Measurements from ENCODE around the gene ITGAE. TPM values are rescaled to one million over a fixed set of nuclear protein-coding genes. Genes with fewer than 3 reads are reported as not detected.

ITGAE gene
- total RNA-seq, 2 donors from 2014 or later: 36.7 to 48.0 TPM

- no peaks in the 10 kb centered on the region for H3K9me3 Mint-ChIP-seq
- H3K36me3 Mint-ChIP-seq: no peaks in the 10 kb centered on the region
- no peak overlapping the region for H3K27ac Mint-ChIP-seq
- peak in 1 of 2 donors; percentile 80 for DNase-seq (ENCODE audit: low spot score in 2 of 2)
- ATAC-seq: no peak
Measured at GRCh38 chr17:3827124-3827773, 26.3 kb upstream of the ITGAE start.

GRCh38 chr17:3826191-3826590, 25.2 kb upstream of the ITGAE start:
- ATAC-seq: no peak
- DNase-seq (ENCODE audit: low spot score in 2 of 2): no peak
- Mint-ChIP-seq H3K36me3 (no peaks in the 10 kb centered on the region), H3K27ac (peak overlapping the region in 1 of 2 donors; percentile 73), H3K9me3 (no peaks in the 10 kb centered on the region)

- ATAC-seq: no peak
- Mint-ChIP-seq H3K36me3 (peaks cover 9% of the 10 kb centered on the region in 2 donors), H3K27ac (peak overlapping the region in 1 of 2 donors; percentile 62), H3K9me3 (no peaks in the 10 kb centered on the region)
- no peak for DNase-seq (ENCODE audit: low spot score in 2 of 2)
Measured at GRCh38 chr17:3821101-3821500, 20.1 kb upstream of the ITGAE start.

GRCh38 chr17:3818786-3819185, 17.8 kb upstream of the ITGAE start:
- Mint-ChIP-seq H3K36me3 (peaks cover 9% of the 10 kb centered on the region in 2 donors), H3K9me3 (no peaks in the 10 kb centered on the region), H3K27ac (peak overlapping the region in 1 of 2 donors; percentile 77)
- DNase-seq (ENCODE audit: low spot score in 2 of 2): no peak
- ATAC-seq: no peak

GRCh38 chr17:3817851-3818605, 17.0 kb upstream of the ITGAE start:
- ATAC-seq: no peak
- no peak for DNase-seq (ENCODE audit: low spot score in 2 of 2)
- Mint-ChIP-seq H3K36me3 (peaks cover 9% of the 10 kb centered on the region in 2 donors), H3K27ac (peak overlapping the region in 1 of 2 donors; percentile 77), H3K9me3 (no peaks in the 10 kb centered on the region)

- peaks cover 9 to 15% of the 10 kb centered on the region in 2 donors for H3K36me3 Mint-ChIP-seq
- no peak overlapping the region for H3K27ac Mint-ChIP-seq
- no peak for DNase-seq (ENCODE audit: low spot score in 2 of 2)
- no peaks in the 10 kb centered on the region for H3K9me3 Mint-ChIP-seq
- no peak for ATAC-seq
Measured at GRCh38 chr17:3815925-3816324, 14.9 kb upstream of the ITGAE start.

GRCh38 chr17:3815122-3815521, 14.1 kb upstream of the ITGAE start:
- ATAC-seq (no peak), DNase-seq (ENCODE audit: low spot score in 2 of 2) (no peak)
- Mint-ChIP-seq H3K36me3 (peaks cover 12 to 15% of the 10 kb centered on the region in 2 donors), H3K9me3 (no peaks in the 10 kb centered on the region), H3K27ac (no peak overlapping the region)

- Mint-ChIP-seq H3K9me3 (no peaks in the 10 kb centered on the region), H3K36me3 (peaks cover 19 to 20% of the 10 kb centered on the region in 2 donors), H3K27ac (no peak overlapping the region)
- peak in 1 of 2 donors; percentile 11 for DNase-seq (ENCODE audit: low spot score in 2 of 2)
- no peak for ATAC-seq
Measured at GRCh38 chr17:3814361-3814760, 13.4 kb upstream of the ITGAE start.

- DNase-seq (ENCODE audit: low spot score in 2 of 2) (peak in 1 of 2 donors; percentile 23), ATAC-seq (no peak)
- Mint-ChIP-seq H3K9me3 (no peaks in the 10 kb centered on the region), H3K27ac (no peak overlapping the region), H3K36me3 (peaks cover 10 to 15% of the 10 kb centered on the region in 2 donors)
Measured at GRCh38 chr17:3813171-3813570, 12.2 kb upstream of the ITGAE start.

GRCh38 chr17:3812771-3813170, 11.8 kb upstream of the ITGAE start:
- Mint-ChIP-seq H3K36me3 (peaks cover 9 to 19% of the 10 kb centered on the region in 2 donors), H3K27ac (peak overlapping the region in 1 of 2 donors; percentile 12), H3K9me3 (no peaks in the 10 kb centered on the region)
- DNase-seq (ENCODE audit: low spot score in 2 of 2) (no peak), ATAC-seq (no peak)

- peak overlapping the region in 1 of 2 donors; percentile 44 for H3K27ac Mint-ChIP-seq
- DNase-seq (ENCODE audit: low spot score in 2 of 2) (no peak), ATAC-seq (no peak)
- peaks cover 9 to 19% of the 10 kb centered on the region in 2 donors for H3K36me3 Mint-ChIP-seq
- no peaks in the 10 kb centered on the region for H3K9me3 Mint-ChIP-seq
Measured at GRCh38 chr17:3812284-3812683, 11.3 kb upstream of the ITGAE start.

GRCh38 chr17:3810019-3810418, 9.0 kb upstream of the ITGAE start:
- Mint-ChIP-seq H3K27ac (peak overlapping the region in 1 of 2 donors; percentile 19), H3K36me3 (peaks cover 15 to 19% of the 10 kb centered on the region in 2 donors), H3K9me3 (no peaks in the 10 kb centered on the region)
- ATAC-seq: no peak
- DNase-seq (ENCODE audit: low spot score in 2 of 2): no peak

GRCh38 chr17:3809135-3809534, 8.1 kb upstream of the ITGAE start:
- DNase-seq (ENCODE audit: low spot score in 2 of 2): no peak
- no peak overlapping the region for H3K27ac Mint-ChIP-seq
- H3K36me3 Mint-ChIP-seq: peaks cover 15 to 19% of the 10 kb centered on the region in 2 donors
- ATAC-seq: peak in 1 of 2 donors; percentile 19
- no peaks in the 10 kb centered on the region for H3K9me3 Mint-ChIP-seq

GRCh38 chr17:3808701-3809100, 7.7 kb upstream of the ITGAE start:
- Mint-ChIP-seq H3K9me3 (no peaks in the 10 kb centered on the region), H3K27ac (peak overlapping the region; percentile 33 to 65), H3K36me3 (peaks cover 15 to 19% of the 10 kb centered on the region in 2 donors)
- DNase-seq (ENCODE audit: low spot score in 2 of 2) (no peak), ATAC-seq (no peak)

- Mint-ChIP-seq H3K9me3 (no peaks in the 10 kb centered on the region), H3K36me3 (peaks cover 12 to 15% of the 10 kb centered on the region in 2 donors), H3K27ac (peak overlapping the region in 1 of 2 donors; percentile 93)
- DNase-seq (ENCODE audit: low spot score in 2 of 2) (no peak), ATAC-seq (no peak)
Measured at GRCh38 chr17:3805581-3805980, 4.6 kb upstream of the ITGAE start.

- H3K9me3 Mint-ChIP-seq: no peaks in the 10 kb centered on the region
- peak overlapping the region; percentile 64 to 93 for H3K27ac Mint-ChIP-seq
- DNase-seq (ENCODE audit: low spot score in 2 of 2) (peak in 1 of 2 donors; percentile 26), ATAC-seq (peak; percentile 95 to 96)
- peaks cover 7 to 8% of the 10 kb centered on the region in 2 donors for H3K36me3 Mint-ChIP-seq
Measured at GRCh38 chr17:3804503-3804931, 3.5 kb upstream of the ITGAE start.

- H3K36me3 Mint-ChIP-seq: peaks cover 5 to 6% of the 10 kb centered on the region in 2 donors
- no peaks in the 10 kb centered on the region for H3K9me3 Mint-ChIP-seq
- peak overlapping the region; percentile 59 to 85 for H3K27ac Mint-ChIP-seq
- ATAC-seq: no peak
- DNase-seq (ENCODE audit: low spot score in 2 of 2): no peak
Measured at GRCh38 chr17:3803308-3803640, 2.3 kb upstream of the ITGAE start.
